Vagina (tissue), 2 donors: Measurements from ENCODE around the gene CSPG4.

Source experiments
- POLR2AphosphoS5 ChIP-seq, 2 donors: sonication (generic); formaldehyde crosslinking; IDR thresholded peaks; one replicate each; pipeline ENCODE4 v1.9.0; 2017; ENCODE audit warnings: antibody characterized with exemption in 2 of 2, mild to moderate bottlenecking in 2 of 2, low read depth in 1 of 2; ENCODE audit not compliant: insufficient read depth in 1 of 2
- TF ChIP-seq, protein P1 (sequence below), 3 experiments: fragments of 450-650 bp in 2 of 3; fragments of 200-600 bp in 1 of 3; sonication (generic) in 1 of 3; IDR thresholded peaks; one replicate each; pipeline ENCODE4 v1.5.1; 2017 to 2019; ENCODE audit warnings: antibody characterized with exemption in 3 of 3, mild to moderate bottlenecking in 2 of 3, moderate library complexity in 2 of 3

DNA sequence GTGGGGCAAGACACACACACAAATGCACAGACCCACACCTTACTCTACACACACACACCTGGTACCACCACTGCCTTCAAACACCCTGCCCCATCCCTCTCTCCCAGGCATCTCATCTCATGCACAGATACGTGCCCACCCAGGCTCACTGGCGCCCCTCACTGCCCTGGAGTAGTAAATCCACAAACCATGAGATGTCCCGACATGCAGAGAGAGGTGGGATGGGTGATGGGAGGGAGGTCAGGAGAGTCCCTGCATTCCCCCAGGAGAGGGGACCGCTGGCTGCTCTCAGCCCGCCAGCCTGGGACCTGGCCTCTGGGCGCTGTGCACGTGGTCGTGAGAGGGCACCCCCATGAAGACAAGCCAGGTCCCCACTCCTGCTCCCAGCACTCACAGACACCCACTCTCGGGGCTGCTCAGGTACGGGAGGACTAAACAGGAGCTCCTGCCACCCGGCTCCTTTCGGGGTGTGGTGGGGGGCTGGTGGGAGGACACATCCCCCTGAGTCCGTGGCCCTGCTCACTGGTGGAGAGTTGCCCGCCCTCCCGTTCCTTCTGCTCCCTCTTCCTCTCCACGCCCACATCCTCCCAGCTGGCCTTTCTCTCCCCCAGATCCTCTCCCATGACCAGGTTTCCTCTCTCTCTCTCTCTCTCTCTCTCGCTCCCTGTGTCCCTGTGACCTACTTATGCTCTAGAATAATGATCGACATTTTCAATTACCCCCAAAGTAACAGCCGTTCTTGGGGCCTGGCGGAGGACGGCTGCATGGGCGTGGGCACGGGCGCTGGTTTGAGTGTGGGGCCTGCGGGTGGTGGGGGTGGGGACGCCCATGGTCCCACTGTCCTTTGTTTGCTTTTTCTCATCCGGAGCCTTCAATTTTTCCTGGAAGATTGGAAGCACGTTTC, 18.9 kb upstream of the CSPG4 start:
- TF ChIP-seq POLR2AphosphoS5 (IDR thresholded peaks at IDR 0.05; ENCODE audit: insufficient read depth in 1 of 2, low read depth in 1 of 2), result no peak
- TF ChIP-seq, protein P1, sequence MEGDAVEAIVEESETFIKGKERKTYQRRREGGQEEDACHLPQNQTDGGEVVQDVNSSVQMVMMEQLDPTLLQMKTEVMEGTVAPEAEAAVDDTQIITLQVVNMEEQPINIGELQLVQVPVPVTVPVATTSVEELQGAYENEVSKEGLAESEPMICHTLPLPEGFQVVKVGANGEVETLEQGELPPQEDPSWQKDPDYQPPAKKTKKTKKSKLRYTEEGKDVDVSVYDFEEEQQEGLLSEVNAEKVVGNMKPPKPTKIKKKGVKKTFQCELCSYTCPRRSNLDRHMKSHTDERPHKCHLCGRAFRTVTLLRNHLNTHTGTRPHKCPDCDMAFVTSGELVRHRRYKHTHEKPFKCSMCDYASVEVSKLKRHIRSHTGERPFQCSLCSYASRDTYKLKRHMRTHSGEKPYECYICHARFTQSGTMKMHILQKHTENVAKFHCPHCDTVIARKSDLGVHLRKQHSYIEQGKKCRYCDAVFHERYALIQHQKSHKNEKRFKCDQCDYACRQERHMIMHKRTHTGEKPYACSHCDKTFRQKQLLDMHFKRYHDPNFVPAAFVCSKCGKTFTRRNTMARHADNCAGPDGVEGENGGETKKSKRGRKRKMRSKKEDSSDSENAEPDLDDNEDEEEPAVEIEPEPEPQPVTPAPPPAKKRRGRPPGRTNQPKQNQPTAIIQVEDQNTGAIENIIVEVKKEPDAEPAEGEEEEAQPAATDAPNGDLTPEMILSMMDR (IDR thresholded peaks at IDR 0.05), result no peak
